Tibial nerve (tissue), 4 donors: Measurements from ENCODE around the gene TEX22. TPM values are rescaled to one million over a fixed set of nuclear protein-coding genes. Genes with fewer than 3 reads are reported as not detected.

Source experiments
- DNase-seq, 2 donors: peaks; one replicate each; pipeline ENCODE4 v3.0.0-alpha.2; 2019; ENCODE audit warnings: low spot score in 2 of 2
- H3K27ac ChIP-seq, 4 donors: fragments of 200-600 bp; sonication (generic) in 3 of 4; one replicate each; pipeline ENCODE4 v1.5.1; 2017 to 2019; ENCODE audit warnings: mild to moderate bottlenecking in 1 of 4
- H3K27me3 ChIP-seq, 2 donors: fragments of 200-600 bp; sonication (generic) in 1 of 2; one replicate each; pipeline versions ENCODE4 v1.5.1 to v1.6.0; 2017 to 2019
- H3K36me3 ChIP-seq, 3 donors: fragments of 200-600 bp; sonication (generic); one replicate each; pipeline ENCODE4 v1.5.1; 2018 to 2019
- H3K4me1 ChIP-seq, 4 donors: fragments of 200-600 bp; sonication (generic) in 3 of 4; one replicate each; pipeline ENCODE4 v1.5.1; 2017 to 2019
- H3K4me3 ChIP-seq, 4 donors: fragments of 200-600 bp; sonication (generic) in 3 of 4; one replicate each; pipeline ENCODE4 v1.5.1; 2017 to 2019; ENCODE audit warnings: mild to moderate bottlenecking in 1 of 4, moderate library complexity in 1 of 4
- H3K9me3 ChIP-seq, 4 donors: fragments of 200-600 bp; sonication (generic) in 3 of 4; one replicate each; pipeline ENCODE4 v1.5.1; 2017 to 2019
- CTCF ChIP-seq, 5 experiments: fragments of 200-600 bp in 3 of 5; fragments of 450-650 bp in 2 of 5; sonication (generic) in 3 of 5; IDR thresholded peaks; one replicate each; pipeline ENCODE4 v1.5.1; 2016 to 2019; ENCODE audit warnings: antibody characterized with exemption in 5 of 5, mild to moderate bottlenecking in 3 of 5, moderate library complexity in 2 of 5
- EP300 ChIP-seq, 2 donors: sonication (generic); formaldehyde crosslinking; IDR thresholded peaks; one replicate each; pipeline ENCODE4 v1.6.1; 2017; ENCODE audit warnings: antibody characterized with exemption in 2 of 2, mild to moderate bottlenecking in 1 of 2
- POLR2A ChIP-seq, 2 donors: fragments of 450-650 bp; IDR thresholded peaks; one replicate each; pipeline ENCODE4 v1.6.1; 2017; ENCODE audit warnings: antibody characterized with exemption in 2 of 2, mild to moderate bottlenecking in 2 of 2, moderate library complexity in 2 of 2
- WGBS, 2 donors: methylation state at CpG; one replicate each; pipeline ENCODE4 v1.1.5; 2018; 5-methylcytosine and 5-hydroxymethylcytosine counted together
- total RNA-seq, 4 donors: library from RNA; depleted of rRNA; stranded (reverse); fragments of >200 nt; gene quantifications; one replicate each; pipeline ENCODE4 v1.1.0, GENCODE V29; 2016

The TEX22 gene
- total RNA-seq, 4 donors from 2014 or later: 0.84 to 1.3 (median 1.0) TPM

- Histone ChIP-seq H3K4me1 (peaks cover 0 to 35% (median 10%) of the 10 kb centered on the region in 4 donors), H3K36me3 (peaks cover 0 to 88% (median 0%) of the 10 kb centered on the region in 3 donors), H3K27me3 (no peaks in the 10 kb centered on the region), H3K27ac (peak overlapping the region in 3 of 4 donors; percentile 22 to 70 (median 56)), H3K9me3 (no peaks in the 10 kb centered on the region), H3K4me3 (no peak overlapping the region)
- 49 to 70% methylated on average over 17 to 27 of the region's 27 CpGs for WGBS, 2 donors
- TF ChIP-seq CTCF (IDR thresholded peaks at IDR 0.05) (no peak), EP300 (IDR thresholded peaks at IDR 0.05) (no peak), POLR2A (IDR thresholded peaks at IDR 0.05) (no peak)
- no peak for DNase-seq
Measured at GRCh38 chr14:105389976-105390848, 8.1 kb upstream of the TEX22 start.

- Histone ChIP-seq H3K36me3 (peaks cover 0 to 88% (median 0%) of the 10 kb centered on the region in 3 donors), H3K9me3 (no peaks in the 10 kb centered on the region), H3K27me3 (no peaks in the 10 kb centered on the region), H3K4me3 (no peak overlapping the region), H3K27ac (no peak overlapping the region), H3K4me1 (peaks cover 0 to 35% (median 10%) of the 10 kb centered on the region in 4 donors)
- no peak for DNase-seq
- WGBS, 2 donors: 86 to 90% methylated on average over 23 to 24 of the region's 24 CpGs
- no peak for TF ChIP-seq CTCF (IDR thresholded peaks at IDR 0.05)
- no peak for TF ChIP-seq EP300 (IDR thresholded peaks at IDR 0.05)
- no peak for TF ChIP-seq POLR2A (IDR thresholded peaks at IDR 0.05)
Measured at GRCh38 chr14:105390849-105391500, 7.4 kb upstream of the TEX22 start.

GRCh38 chr14:105391541-105391940 lies 6.8 kb upstream of the TEX22 start:
- TF ChIP-seq CTCF (IDR thresholded peaks at IDR 0.05): no peak
- no peaks in the 10 kb centered on the region for H3K9me3 ChIP-seq
- H3K36me3 ChIP-seq: peaks cover 0 to 83% (median 0%) of the 10 kb centered on the region in 3 donors
- H3K4me1 ChIP-seq: peaks cover 0 to 35% (median 10%) of the 10 kb centered on the region in 4 donors
- no peak overlapping the region for H3K27ac ChIP-seq
- 93 to 95% methylated on average over 14 to 17 of the region's 23 CpGs for WGBS, 2 donors
- DNase-seq: no peak
- no peaks in the 10 kb centered on the region for H3K27me3 ChIP-seq
- H3K4me3 ChIP-seq: no peak overlapping the region

GRCh38 chr14:105392131-105393090 lies 5.9 kb upstream of the TEX22 start:
- WGBS, 2 donors: 88 to 90% methylated on average over 38 to 40 of the region's 40 CpGs
- H3K27me3 ChIP-seq: no peaks in the 10 kb centered on the region
- TF ChIP-seq POLR2A (IDR thresholded peaks at IDR 0.05): no peak
- no peak for TF ChIP-seq CTCF (IDR thresholded peaks at IDR 0.05)
- TF ChIP-seq EP300 (IDR thresholded peaks at IDR 0.05): no peak
- H3K27ac ChIP-seq: no peak overlapping the region
- no peak overlapping the region for H3K4me3 ChIP-seq
- H3K9me3 ChIP-seq: no peaks in the 10 kb centered on the region
- peaks cover 0 to 74% (median 0%) of the 10 kb centered on the region in 3 donors for H3K36me3 ChIP-seq
- no peak for DNase-seq
- peaks cover 0 to 41% (median 10%) of the 10 kb centered on the region in 4 donors for H3K4me1 ChIP-seq
